Activated naive CD8-positive, alpha-beta T cell treated with anti-CD3 and anti-CD28 coated beads, Interleukin-2, amount 50 U/mL, for 24 hours (primary cell): ENCODE results near the gene RFX3.

ENCODE experiments used
- ATAC-seq: fragments of 150-1000 bp; cut with Tn5 transposase; one replicate; pipeline ENCODE4 v1.10.0; 2021
- DNase-seq: peaks from one replicate; pipeline ENCODE4 v3.0.0; 2021
- H3K27ac Mint-ChIP-seq: one replicate; pipeline ENCODE4 v1.8.0; 2021; ENCODE audit warnings: mild to moderate bottlenecking, mixed read lengths
- H3K27me3 Mint-ChIP-seq: one replicate; pipeline ENCODE4 v1.8.0; 2021; ENCODE audit warnings: mixed read lengths
- H3K36me3 Mint-ChIP-seq: one replicate; pipeline ENCODE4 v1.8.0; 2021; ENCODE audit warnings: low read depth, mixed read lengths
- H3K4me1 Mint-ChIP-seq: one replicate; pipeline ENCODE4 v1.8.0; 2021; ENCODE audit warnings: mixed read lengths
- H3K4me3 Mint-ChIP-seq: one replicate; pipeline ENCODE4 v1.8.0; 2021; ENCODE audit warnings: mild to moderate bottlenecking, moderate library complexity, mixed read lengths
- H3K9me3 Mint-ChIP-seq: one replicate; pipeline ENCODE4 v1.8.0; 2021; ENCODE audit warnings: mixed read lengths

RFX3 gene

DNA sequence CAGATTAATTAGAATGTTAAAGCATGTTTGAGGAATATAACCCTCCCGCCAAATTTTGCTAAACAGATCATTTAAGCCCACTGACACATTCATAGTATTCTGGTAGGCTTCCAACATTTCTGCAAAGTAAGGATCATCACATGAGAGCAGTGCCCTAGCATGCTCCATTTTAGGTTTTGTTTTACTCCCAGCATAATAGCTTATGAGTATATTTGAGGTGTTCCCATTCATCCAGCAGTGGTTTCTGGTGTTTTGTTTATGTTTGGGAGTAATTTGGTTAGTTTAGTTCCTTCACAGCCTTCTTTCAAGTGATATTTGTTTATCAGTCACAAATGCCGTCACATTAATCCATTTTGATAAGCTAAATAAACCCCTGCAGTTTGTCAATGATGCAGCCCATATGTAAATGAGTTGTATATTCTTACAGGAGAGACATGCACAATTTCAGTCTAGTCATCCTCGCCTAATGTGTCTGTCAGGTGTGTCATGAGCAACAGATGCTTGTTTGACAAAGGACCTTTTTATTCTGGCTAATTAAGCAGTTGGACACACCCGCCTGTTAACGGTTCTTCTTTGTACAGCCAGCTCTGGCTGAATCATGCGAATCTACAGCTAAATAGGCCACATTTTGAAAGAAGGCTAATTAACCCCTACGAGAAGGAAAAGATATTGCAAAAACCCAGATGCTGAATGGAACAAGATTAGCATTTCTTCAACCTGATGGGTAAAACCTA is 124.4 kb downstream of the RFX3 start:
- no peak overlapping the region for H3K4me3 Mint-ChIP-seq
- peak overlapping the region; percentile 33 for H3K27ac Mint-ChIP-seq
- H3K9me3 Mint-ChIP-seq: no peaks in the 10 kb centered on the region
- peaks cover 61% of the 10 kb centered on the region for H3K4me1 Mint-ChIP-seq
- peaks cover 8% of the 10 kb centered on the region for H3K36me3 Mint-ChIP-seq
- H3K27me3 Mint-ChIP-seq: no peaks in the 10 kb centered on the region
- ATAC-seq (no peak), DNase-seq (no peak)

DNA sequence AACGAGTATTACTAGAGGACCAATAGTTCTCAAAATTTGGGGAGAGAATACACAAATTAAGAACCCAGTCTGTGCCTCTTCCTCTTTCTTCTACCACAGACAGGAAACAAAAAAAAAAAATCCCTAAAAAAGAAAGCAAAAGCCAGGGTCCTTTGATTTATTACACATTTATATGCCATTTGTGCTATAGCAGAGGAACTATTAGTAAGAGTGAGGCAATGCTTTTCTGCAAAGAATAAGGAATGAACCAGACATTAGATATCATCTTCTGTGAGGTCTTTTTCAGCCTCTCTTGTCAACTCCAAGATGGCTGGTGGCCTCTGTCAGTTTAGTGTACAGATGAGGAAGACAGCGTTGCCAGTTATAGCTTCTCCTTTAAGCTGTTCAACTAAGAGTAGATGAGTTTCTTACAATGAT is 127.6 kb downstream of the RFX3 start:
- DNase-seq (no peak), ATAC-seq (peak; percentile 53)
- Mint-ChIP-seq H3K4me1 (peaks cover 46% of the 10 kb centered on the region), H3K4me3 (peak overlapping the region; percentile 63), H3K27me3 (no peaks in the 10 kb centered on the region), H3K27ac (peak overlapping the region; percentile 84), H3K36me3 (peaks cover 23% of the 10 kb centered on the region), H3K9me3 (no peaks in the 10 kb centered on the region)

DNA sequence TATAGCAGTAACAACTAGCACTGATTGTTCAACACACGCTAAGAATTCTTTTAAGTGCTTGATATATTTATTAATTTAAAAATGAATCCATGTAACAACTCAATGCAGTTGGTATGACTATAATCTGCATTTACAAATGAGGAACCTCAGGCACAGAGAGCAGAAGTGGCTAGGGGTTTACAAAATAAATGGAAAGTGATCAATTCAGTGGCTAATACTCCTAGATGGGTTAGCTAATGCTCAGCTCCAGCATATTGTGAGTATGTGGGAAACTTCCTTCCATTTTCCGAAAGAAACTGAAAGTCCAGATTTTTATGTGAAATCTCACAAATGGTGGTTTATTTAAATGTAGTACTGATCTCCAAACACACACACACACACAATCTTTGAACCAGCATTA is 128.0 kb downstream of the RFX3 start:
- DNase-seq (no peak), ATAC-seq (no peak)
- Mint-ChIP-seq H3K27me3 (no peaks in the 10 kb centered on the region), H3K4me3 (peak overlapping the region; percentile 63), H3K36me3 (peaks cover 23% of the 10 kb centered on the region), H3K9me3 (no peaks in the 10 kb centered on the region), H3K27ac (peak overlapping the region; percentile 84), H3K4me1 (peaks cover 43% of the 10 kb centered on the region)

DNA sequence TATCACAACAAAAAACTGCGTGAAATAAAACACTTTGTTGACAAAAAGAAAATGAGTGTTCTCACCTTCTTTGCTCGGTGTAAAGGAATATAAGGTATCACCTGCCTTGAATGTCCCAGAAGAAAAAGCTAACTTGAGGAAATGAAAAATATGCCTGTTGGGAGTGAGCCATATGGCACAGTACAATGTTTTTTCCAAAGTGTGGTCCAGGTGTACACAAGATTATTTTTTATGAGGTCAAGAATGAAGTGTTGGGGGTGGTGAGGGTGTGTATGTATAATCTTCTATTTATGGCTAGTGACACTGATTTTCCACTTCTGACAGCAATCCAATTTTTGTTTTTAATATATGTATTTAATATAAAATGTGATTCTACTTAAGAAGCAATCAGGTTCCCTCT is 134.4 kb downstream of the RFX3 start:
- Mint-ChIP-seq H3K36me3 (peaks cover 69% of the 10 kb centered on the region), H3K27me3 (no peaks in the 10 kb centered on the region), H3K9me3 (peaks cover 27% of the 10 kb centered on the region), H3K4me3 (no peak overlapping the region), H3K4me1 (peaks cover 36% of the 10 kb centered on the region), H3K27ac (no peak overlapping the region)
- DNase-seq: no peak
- ATAC-seq: no peak

DNA sequence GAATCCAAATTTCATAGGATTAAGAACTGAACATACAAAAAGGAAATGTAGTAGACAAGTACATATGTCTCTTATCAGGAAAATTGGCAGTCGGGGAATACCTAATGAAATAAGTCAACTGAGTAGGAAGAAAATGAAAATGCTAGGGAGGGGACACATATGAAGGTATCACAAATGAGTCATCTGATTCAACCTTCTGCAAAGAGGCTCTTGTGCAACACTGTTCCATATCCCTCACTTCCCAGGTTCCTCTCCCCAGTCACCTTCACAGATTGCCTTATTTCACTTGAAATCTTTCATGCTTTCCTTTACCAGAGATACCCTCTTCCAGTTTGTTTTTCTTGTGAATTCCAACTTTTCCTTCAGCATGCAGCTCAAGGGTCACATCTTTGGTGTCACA is 139.0 kb downstream of the RFX3 start:
- DNase-seq (no peak), ATAC-seq (peak; percentile 45)
- H3K4me1 Mint-ChIP-seq: peaks cover 61% of the 10 kb centered on the region
- H3K27me3 Mint-ChIP-seq: no peaks in the 10 kb centered on the region
- H3K9me3 Mint-ChIP-seq: peaks cover 32% of the 10 kb centered on the region
- H3K36me3 Mint-ChIP-seq: peaks cover 57% of the 10 kb centered on the region
- H3K27ac Mint-ChIP-seq: peak overlapping the region; percentile 66
- peak overlapping the region; percentile 63 for H3K4me3 Mint-ChIP-seq

DNA sequence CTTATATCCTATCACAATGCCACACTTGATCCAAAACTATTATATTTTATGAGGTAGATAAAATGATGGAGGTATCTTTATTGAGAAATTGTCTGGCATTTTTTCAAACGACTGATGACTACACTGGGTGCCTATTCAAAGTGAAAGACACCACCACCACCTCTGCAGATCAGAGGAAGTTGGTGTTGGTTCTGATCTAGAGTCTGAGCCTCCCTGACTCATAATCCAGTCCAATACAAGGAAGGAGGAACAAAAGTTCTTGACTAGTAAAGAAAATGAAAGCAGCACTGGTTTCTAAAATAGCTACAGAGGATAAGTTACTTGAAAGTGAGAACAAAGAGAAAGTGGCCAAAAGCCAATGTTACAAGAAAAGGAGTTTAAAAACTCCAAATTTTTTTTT is 139.9 kb downstream of the RFX3 start:
- peak; percentile 17 for DNase-seq
- Mint-ChIP-seq H3K4me3 (peak overlapping the region; percentile 63), H3K27me3 (no peaks in the 10 kb centered on the region), H3K9me3 (peaks cover 28% of the 10 kb centered on the region), H3K36me3 (peaks cover 50% of the 10 kb centered on the region), H3K27ac (peak overlapping the region; percentile 90), H3K4me1 (peaks cover 57% of the 10 kb centered on the region)
- peak; percentile 100 for ATAC-seq

DNA sequence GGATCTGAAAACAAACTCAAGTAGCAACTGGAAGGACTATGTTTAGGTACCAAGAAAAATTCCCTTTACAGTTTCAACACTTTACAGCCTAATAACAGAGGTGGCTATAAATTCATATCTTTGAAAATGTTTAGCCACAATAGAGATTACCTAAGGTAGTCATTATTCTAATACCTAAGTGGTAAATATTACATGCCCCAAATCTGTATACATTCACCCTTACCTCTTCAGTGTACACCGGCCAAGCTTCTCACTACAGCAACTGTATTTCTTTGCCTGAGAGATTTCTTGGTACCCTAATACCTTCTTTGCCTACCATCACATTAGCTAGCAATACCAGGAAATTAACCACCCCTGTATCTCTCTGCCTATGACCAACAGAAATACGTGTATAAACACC is 154.0 kb downstream of the RFX3 start:
- Mint-ChIP-seq H3K27me3 (no peaks in the 10 kb centered on the region), H3K9me3 (no peaks in the 10 kb centered on the region), H3K36me3 (peaks cover 13% of the 10 kb centered on the region), H3K4me1 (peaks cover 8% of the 10 kb centered on the region), H3K4me3 (no peak overlapping the region), H3K27ac (no peak overlapping the region)
- ATAC-seq (no peak), DNase-seq (no peak)

DNA sequence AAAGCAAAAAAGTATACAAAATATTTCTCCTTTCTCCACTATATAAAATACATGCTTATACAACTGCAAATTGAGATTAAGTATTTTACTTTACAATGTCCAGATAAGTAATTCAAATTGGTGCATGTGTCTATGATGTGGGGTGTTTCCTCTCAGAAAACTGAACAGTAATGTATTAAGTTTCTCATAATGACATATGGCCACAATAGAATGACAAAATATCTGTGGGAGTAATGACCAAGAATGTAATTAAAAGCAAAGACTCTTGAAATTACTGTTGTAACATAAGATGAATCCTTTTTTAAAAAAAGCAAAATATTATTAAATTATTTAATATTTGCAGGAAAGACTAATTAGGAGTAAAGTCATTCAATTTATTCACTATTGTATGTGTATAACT is 155.1 kb downstream of the RFX3 start:
- peaks cover 12% of the 10 kb centered on the region for H3K4me1 Mint-ChIP-seq
- H3K4me3 Mint-ChIP-seq: no peak overlapping the region
- no peaks in the 10 kb centered on the region for H3K9me3 Mint-ChIP-seq
- no peaks in the 10 kb centered on the region for H3K27me3 Mint-ChIP-seq
- peaks cover 11% of the 10 kb centered on the region for H3K36me3 Mint-ChIP-seq
- DNase-seq (no peak), ATAC-seq (no peak)
- H3K27ac Mint-ChIP-seq: no peak overlapping the region

DNA sequence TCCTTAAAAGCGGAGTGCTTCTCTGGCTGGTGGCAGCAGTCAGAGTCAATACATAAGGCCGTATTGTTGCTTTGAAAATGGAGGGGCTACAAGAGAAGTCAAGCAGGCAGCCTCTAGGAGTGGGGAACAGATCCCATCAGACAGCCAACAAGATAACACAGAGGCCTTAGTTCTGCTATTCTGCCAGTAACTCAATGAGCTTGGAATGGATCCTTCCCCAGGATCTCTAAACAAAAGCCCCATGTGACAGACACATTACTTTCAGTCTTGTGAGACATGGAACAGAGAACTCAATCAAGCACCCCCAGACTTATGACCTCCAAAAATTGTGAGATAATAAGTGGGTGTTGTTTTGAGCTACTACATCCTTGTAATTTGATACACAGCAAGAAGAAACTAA is 158.6 kb downstream of the RFX3 start:
- ATAC-seq (no peak), DNase-seq (no peak)
- H3K27ac Mint-ChIP-seq: no peak overlapping the region
- peaks cover 9% of the 10 kb centered on the region for H3K36me3 Mint-ChIP-seq
- H3K27me3 Mint-ChIP-seq: no peaks in the 10 kb centered on the region
- H3K4me1 Mint-ChIP-seq: peaks cover 14% of the 10 kb centered on the region
- no peak overlapping the region for H3K4me3 Mint-ChIP-seq
- no peaks in the 10 kb centered on the region for H3K9me3 Mint-ChIP-seq

DNA sequence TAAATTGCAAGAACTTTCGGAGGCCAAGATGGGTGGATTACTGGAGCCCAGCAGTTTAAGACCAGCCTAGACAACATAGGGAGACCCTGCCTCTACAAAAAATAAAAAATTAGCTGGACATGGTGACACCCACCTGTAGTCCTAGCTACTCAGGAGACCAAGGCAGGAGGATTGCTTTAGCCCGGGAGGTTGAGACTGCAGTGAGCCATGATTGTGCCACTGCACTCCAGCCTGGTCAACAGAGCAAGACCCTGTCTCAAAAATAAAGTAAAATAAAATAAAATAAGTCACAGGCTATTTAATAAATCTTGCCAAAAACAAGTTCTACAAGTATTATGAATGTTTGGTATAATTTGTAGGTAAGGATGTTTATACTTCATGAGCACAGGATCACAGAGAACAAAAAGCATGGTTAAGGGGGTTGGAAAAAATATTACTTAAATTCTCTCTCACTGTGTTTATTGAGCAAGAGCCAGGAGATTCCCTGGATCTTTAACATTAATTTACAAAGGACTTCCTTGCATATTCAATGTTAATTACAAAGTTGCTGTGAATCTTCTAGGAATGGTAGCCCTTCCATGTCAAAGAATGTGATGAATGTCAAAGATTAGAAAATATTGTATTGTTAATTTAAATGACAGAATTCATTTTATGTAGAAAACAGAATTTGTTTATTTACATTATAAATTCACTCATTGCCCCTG is 164.0 kb downstream of the RFX3 start:
- Mint-ChIP-seq H3K4me3 (no peak overlapping the region), H3K4me1 (peaks cover 10% of the 10 kb centered on the region), H3K27me3 (no peaks in the 10 kb centered on the region), H3K9me3 (peaks cover 4% of the 10 kb centered on the region), H3K27ac (no peak overlapping the region), H3K36me3 (peaks cover 18% of the 10 kb centered on the region)
- no peak for DNase-seq
- ATAC-seq: no peak

DNA sequence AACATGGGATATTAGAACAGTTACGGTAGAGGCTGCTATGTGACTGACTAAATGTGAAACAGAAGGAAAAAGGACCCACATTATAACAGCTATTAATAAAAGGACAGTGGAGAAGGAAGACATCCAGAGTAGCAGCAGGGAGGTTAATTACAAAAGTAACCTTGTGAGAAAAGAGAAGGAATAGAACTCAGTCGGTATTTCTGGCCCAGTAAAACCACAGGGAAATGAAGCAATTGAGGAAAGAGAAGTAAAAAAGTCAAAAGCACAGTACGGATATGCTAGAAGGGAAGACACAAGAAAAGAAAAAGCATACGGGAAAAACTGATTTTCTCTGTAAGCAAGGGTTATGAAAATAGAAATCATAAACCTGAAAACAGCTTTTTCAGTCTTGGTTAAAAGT is 164.7 kb downstream of the RFX3 start:
- H3K4me3 Mint-ChIP-seq: no peak overlapping the region
- H3K4me1 Mint-ChIP-seq: peaks cover 7% of the 10 kb centered on the region
- no peak overlapping the region for H3K27ac Mint-ChIP-seq
- peaks cover 4% of the 10 kb centered on the region for H3K9me3 Mint-ChIP-seq
- DNase-seq (no peak), ATAC-seq (no peak)
- peaks cover 16% of the 10 kb centered on the region for H3K36me3 Mint-ChIP-seq
- H3K27me3 Mint-ChIP-seq: no peaks in the 10 kb centered on the region

DNA sequence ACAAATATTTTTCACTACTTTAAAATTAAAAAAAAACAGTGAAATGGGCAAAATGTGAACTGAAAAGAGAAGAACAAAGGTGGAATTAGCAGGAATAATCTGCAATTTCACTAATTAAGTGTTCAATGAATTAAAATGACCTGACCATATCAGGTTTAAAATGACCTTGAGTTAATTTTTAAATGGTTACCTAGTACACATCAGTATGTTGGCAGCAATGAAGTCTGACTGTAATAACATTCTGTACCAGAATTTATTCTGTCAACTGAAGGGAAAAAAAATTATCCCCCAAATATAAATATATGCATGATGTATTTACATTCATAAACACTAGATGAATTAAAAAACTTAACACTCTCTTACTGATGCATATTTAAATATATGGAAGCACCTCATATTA is 165.6 kb downstream of the RFX3 start:
- Mint-ChIP-seq H3K9me3 (peaks cover 4% of the 10 kb centered on the region), H3K4me3 (no peak overlapping the region), H3K27me3 (no peaks in the 10 kb centered on the region), H3K27ac (no peak overlapping the region), H3K36me3 (peaks cover 13% of the 10 kb centered on the region), H3K4me1 (peaks cover 5% of the 10 kb centered on the region)
- DNase-seq (no peak), ATAC-seq (no peak)

DNA sequence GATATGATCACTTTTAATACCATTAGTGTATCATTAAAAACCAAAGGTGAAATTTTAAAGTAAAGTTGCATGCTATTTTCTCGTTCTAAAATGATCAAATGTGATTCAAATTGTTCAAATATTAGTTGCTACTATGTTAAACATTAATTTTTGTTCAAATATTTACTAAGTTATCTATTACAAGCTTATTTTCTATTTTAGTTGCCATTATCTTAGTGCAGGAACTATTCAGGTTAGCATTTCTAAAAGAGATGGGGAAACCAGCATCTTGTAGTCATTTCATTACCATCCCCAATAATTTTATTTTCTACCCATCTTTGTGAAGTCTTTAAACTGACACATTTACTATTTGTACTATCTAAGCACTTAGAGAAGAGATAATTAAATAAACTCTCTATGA is 166.0 kb downstream of the RFX3 start:
- no peak overlapping the region for H3K27ac Mint-ChIP-seq
- DNase-seq: no peak
- H3K9me3 Mint-ChIP-seq: peaks cover 4% of the 10 kb centered on the region
- no peak overlapping the region for H3K4me3 Mint-ChIP-seq
- ATAC-seq: no peak
- no peaks in the 10 kb centered on the region for H3K27me3 Mint-ChIP-seq
- H3K36me3 Mint-ChIP-seq: peaks cover 16% of the 10 kb centered on the region
- peaks cover 5% of the 10 kb centered on the region for H3K4me1 Mint-ChIP-seq

DNA sequence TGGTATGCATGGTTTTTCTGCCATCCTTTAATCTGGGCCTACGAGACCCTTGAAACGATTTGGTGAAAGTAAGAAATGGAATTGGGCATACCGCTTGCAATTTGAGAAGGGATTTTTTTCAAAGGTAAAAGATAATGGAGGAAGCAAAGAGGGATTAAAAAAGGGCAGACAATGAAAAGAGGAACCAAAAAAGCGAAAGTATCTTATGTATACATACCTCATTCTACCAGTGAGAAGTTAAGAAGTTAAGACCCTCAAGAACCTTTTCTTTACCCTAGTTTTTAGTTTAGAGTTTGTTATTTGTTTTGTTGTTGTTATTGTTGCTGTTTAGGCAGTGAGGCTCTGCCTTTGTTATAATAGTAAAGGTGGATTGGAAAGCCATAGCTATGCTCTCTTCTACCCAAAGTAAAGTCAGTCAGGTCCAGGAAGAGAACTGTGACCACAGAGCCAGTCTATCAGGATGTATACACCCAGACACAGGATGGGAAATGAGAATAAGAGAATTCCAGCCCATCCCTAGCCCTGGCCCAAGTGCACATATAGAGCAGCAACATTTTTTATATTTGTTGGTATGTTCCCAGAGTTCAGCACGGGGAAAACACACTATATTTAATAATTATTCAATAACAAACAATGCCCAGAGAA is 166.6 kb downstream of the RFX3 start:
- ATAC-seq (no peak), DNase-seq (no peak)
- Mint-ChIP-seq H3K36me3 (peaks cover 20% of the 10 kb centered on the region), H3K27me3 (no peaks in the 10 kb centered on the region), H3K4me1 (peaks cover 5% of the 10 kb centered on the region), H3K27ac (no peak overlapping the region), H3K4me3 (no peak overlapping the region), H3K9me3 (peaks cover 8% of the 10 kb centered on the region)

DNA sequence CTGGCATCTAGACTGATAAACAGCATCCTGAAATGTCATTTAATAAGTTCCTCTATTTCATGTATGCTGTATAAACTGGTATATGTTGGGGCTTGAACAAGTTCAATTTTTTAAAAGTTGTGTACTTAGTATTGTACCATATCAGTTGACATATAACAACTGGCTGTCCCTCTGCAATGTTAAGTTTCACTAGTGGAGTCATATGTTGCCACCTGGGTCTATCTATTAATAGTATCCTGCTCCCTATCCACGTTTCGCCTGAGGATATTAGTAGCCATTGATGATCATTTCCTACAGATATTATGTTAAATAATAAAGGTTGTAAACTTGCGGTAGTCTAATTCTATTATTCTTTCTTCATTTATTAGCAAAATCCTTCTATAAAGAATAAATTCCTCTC is 177.6 kb downstream of the RFX3 start:
- Mint-ChIP-seq H3K4me3 (no peak overlapping the region), H3K27ac (no peak overlapping the region), H3K4me1 (peaks cover 29% of the 10 kb centered on the region), H3K9me3 (peaks cover 11% of the 10 kb centered on the region), H3K36me3 (peaks cover 15% of the 10 kb centered on the region), H3K27me3 (no peaks in the 10 kb centered on the region)
- DNase-seq (no peak), ATAC-seq (no peak)
